Pons (tissue), 1 donor: ENCODE measurements around the gene SLC8A1.
A peak's percentile ranks its signal among the peaks of the same experiment; 100 is the strongest.

Source experiments
- DNase-seq: peaks from one replicate; pipeline ENCODE4 v3.0.0-alpha.2; 2016; ENCODE audit warnings: low spot score

Gene SLC8A1

DNA sequence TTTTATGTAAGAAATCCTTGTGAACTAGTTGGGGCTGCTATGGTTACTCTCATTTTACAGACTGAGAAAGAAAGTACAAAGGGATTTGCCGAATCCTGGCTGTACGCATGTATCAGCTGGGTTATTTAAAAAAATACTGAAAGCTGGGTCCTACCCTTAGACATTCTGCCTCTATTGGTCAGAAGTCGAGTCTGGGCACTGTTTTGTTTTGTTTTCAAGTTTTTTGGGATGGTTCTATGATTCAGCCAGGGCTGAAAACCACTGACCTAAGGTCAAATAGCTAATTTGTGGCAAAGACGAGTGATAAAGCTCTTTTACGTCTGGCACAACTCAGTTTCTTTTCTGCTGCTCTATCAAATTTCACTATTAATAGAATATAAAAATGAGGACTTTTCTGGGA is 5.9 kb upstream of the SLC8A1 start:
- no peak for DNase-seq

DNA sequence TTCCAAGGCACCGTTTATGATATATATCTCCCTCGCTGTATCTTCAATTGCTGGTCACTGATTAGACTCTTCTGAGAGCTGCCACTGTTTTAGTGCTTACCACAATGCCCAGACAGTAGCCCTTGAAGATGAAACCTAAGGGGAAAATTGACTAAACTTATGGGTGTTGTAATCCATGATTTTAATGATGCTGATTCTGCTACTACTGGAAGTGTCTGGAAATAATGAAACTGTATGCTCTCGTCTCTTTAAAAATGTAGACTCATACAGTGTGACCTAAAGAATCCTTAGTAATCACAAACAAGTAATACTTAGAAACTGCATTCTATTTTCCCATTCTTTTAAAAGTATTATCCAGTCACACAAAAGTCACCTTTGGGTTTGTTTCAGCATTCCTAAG is 5.5 kb upstream of the SLC8A1 start:
- DNase-seq, result no peak

DNA sequence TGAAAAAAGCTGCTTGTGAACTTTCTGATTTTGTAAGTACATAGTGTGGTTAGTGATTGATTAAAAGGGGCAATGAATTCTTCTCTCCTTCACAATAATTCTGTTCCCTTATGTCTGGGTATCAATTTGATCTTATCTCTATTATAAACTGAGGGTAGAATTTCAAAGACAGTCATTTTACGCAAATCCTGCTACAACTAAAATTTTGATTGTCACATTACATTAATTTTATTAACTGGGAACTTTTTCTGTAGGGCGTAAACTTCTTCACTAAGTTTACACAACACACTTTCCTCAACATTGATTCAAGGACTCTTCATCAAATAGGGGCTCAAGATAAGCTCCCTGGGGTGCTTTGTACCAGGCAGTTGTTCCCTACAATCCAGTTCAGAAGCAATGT is 5.0 kb upstream of the SLC8A1 start:
- no peak for DNase-seq

DNA sequence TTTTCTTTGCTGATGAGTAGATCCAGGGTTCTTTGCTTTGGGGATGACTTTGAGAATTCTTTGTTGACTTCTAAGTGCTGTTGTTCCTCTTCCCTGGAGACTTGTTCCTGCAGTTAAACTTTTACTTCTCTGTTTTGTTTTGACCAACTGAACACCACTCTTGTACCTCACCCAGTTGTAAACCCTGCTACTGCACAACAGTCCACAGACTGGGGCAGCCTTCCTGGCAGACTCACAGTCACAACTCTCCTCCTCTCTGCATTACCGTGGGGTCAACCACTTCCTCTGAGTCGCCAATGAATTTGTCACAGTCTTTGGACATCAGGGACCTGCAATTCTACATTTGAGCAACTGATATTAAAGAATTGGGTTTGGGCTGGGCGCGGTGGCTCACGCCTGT is 3.8 kb upstream of the SLC8A1 start:
- peak; percentile 77 for DNase-seq

DNA sequence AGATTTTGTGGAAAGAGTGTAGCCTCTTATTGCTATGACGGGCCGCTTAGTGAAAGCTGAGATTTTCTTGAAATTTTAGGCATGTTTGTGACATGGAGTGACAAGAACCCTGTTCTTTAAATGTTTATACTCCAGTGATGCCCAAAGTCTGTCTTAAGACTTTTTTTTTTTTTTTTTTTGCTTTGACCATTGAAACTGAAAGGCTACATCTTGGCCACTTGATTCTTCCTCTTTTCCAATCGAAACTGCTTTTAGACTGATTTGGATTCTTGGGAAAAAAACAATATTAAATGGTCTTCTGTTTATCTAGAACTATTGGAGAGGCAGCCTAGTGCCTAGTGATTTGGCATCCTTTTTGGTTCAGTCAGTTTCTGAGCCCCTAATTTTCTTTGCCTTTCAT is 2.4 kb upstream of the SLC8A1 start:
- no peak for DNase-seq

DNA sequence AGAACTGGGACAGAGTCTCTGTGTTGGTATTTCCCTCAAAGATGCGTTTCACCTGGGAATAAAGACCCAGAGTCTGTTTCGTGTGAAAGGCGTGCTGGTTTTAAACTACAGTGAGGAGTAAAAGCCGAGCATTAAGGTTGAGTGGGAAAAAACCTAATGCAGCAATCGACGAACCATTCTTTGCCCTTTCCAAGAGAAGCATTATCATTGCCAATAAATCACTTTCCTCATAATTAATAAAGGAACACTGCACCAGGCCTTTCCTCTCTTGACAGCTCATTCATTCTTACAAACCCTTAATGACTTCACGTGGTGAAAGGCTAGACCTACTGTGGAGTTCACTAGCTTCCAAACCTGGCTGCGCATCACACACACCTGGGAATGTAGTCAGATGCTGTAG is 896 bp upstream of the SLC8A1 start:
- no peak for DNase-seq

DNA sequence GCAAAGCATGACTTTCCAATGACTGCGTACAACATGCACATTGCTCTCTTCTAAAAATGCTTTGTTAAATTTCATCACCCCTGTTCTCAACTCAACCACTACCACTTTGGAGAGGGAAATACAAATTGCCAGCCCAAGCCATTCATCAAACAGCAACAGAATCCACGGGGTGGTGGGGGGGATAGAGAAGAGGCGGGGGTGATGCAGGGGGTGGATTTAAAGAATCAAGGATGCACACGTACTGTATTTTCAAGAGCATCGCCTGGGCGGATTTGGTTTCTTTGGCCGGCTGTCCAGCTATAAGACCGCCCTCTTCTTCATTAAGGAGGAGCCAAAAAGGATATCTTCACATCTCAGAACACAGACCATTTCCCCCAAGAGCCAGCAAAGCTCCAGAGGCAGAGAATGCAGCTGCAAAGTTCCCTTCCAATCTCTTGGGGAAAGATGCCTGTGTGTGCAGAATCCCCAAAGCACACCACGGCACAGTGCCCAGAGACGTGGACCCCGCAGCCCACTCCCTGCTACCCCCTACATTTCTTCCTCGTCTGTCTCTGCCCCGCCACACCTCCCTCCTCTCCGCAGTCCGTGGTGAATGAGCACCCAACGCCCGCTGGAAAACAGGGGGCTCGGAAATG is 977 bp downstream of the SLC8A1 start:
- peak; percentile 71 for DNase-seq

DNA sequence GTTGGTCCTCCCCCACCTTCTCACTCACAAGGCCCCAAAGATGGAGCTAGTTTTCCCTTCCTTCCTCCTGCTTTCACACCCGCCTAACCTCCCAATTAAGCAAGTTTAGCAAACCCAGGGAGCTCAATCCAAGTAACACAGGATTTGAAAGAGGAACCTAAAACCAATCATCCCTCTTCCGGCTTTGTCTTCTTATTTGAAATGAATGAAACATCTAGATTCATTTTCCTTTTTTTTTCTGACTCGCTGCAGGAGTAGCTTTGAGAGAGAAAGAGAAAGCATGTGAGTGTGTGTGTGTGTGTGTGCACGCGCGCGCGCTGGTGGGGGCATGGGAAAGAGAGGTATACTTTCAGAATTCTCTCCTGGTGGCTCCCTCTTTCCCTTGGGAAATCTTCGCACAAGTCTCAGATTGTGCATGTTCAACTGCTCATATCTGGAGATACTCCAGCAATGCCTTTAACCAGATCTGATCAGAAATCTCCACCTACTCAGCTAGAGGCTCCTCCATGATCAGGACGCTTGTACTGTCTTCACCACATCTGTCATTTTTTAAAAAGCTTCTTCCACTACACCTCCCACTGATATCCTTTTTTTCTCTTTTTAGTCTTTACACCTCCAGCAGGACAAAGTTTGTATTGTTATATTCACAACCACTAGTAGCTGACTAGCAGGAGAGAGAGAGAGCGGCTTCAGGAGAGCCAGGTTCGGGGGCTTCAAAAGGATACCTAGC is 1.7 kb downstream of the SLC8A1 start:
- peak; percentile 73 for DNase-seq

DNA sequence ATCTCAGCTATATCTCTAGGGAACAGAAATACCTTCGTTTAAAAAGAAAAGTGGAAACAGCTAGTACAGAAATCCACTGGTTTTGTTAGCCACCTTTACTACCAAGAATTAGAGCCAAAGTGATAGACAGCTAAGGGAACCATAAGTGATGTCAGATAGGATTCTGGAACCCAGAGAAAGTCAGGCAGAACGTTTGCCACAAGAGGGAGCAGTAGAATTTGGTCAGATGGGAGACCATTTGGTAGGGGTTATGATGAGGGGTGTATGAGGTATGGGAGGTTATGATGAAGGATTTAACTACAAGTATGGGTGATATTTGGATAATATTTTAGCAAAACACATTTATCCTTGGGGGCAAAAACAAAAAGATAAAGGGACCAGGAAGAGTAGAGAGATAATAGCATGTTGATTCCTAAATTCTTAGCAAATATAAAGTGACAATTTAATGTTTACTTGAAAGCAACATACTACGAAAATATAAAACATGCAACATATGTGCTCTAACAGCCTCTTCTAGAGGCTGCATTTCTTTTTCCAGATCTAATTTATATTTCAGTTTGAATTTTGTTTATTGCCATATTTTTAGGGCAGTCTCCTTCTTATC is 3.3 kb downstream of the SLC8A1 start:
- DNase-seq, result peak; percentile 59

DNA sequence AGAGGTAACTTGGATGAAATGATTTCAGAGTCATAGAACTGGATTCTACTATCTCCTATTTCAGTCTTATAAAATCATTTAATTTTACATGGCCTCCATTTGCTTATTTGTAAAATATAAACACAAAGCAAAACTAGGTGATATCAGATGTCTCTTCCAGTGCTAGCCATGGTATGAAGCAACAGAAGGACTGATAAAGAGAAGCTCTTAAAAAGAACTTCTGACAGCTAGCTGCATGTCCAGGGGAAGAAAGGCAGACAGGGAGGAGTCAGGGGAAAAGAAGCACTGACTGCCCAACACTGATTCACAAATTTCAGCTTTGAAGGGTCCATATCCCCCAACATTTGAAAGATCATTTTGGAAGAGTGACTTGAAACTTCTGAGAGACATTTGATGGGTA is 6.4 kb downstream of the SLC8A1 start:
- DNase-seq, result no peak

DNA sequence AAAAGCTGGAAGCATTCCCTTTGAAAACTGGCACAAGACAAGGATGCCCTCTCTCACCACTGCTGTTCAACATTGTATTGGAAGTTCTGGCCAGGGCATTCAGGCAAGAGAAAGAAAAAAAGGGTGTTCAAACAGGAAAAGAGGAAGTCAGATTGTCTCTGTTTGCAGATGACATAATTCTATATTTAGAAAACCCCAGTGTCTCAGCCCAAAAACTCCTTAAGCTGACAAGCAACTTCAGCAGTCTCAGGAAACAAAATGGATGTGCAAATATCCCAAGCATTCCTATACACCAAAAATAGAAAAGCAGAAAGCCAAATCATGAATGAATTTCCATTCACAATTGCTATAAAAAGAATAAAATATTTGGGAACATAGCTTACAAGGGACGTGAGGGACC is 11.1 kb downstream of the SLC8A1 start:
- DNase-seq, result peak; percentile 68

DNA sequence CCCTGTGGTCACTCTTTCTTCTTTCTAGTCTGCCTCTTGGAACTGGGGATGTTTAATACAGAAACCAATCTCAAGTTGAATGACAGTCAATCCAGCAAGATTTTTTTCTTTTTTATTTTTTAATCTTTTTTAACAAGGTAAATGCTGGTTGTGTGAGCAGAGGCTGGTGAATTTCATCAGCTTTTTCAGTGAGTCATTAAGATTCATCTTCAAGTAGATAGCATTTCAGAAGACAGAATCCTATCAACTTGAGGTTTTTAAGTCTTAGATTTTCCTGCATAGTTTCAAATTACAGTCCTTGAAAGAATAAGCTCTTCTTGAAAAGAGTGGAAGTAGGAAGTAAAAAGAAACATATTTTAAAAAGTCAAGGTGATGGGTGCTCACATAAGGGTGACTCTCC is 12.4 kb downstream of the SLC8A1 start:
- DNase-seq, result no peak

DNA sequence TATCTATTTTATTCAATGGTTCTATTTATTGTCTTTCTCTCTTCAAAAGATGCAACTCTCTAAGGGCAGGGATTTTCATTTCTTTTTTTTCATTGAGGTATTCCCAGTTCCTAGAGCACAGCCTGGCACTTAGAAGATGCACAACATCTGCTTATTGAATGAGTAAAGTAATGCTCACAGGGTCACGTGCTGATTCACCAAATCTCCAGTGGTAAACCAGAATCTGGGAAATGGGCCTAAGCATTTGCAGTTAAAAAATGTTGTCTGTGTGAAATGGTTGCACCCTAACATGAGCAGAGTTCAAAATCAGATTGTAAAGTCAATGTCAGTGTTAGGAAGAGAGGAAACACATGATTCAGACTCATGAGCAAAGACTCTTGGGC is 15.8 kb downstream of the SLC8A1 start:
- DNase-seq, result no peak

DNA sequence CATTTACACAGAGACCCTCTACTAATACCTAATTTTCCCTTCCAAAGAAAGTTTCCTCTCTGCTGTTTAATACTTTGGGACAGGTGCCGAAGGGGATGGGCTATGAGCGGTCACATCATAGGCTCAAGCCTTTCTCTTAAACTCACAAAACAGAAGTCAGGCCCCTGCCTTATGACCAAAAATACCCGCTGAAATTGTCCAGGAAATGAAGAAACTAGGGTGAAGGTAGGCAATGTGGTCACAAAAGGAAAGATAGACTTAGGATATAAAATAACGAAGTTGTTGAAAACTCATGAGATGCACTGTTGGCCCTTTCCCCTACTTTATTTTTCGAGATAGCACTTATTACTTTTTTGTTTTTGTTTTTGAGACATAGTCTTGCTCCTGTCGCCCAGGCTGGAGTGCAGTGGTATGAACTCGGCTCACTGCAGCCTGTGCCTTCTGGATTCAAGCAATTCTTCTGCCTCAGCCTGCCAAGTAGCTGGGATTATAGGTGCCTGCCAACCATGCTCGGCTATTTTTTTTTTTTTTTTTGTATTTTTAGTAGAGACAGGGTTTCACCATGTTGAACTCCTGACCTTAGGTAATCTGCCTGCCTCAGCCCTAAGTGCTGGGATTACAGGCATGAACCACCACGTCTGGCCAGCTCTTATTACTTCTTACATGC is 16.3 kb downstream of the SLC8A1 start:
- peak; percentile 49 for DNase-seq

DNA sequence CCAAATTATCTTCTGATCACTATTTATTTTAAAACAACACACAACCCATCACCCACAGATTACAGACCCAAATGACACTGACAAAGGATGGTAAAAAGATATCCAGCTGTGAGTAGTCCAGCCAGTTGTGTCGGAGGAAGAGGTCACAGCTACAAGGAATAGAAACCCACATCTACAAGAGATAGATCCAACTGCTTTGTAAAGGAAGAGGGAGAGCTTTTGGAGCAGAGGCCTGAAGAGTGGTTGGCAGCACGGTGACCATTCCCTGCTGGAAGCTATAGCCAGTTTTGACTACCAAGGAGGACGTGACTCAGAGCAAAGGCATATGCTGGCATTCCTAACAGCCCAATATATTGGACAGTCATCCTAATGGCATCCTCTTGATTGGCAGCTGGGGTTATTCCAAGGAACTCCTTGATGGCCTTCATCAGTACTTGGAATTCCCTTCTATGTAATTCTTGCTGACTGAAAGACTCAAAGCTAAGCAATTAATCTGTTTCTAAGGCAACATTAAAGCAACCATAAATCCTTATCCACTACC is 17.1 kb downstream of the SLC8A1 start:
- no peak for DNase-seq

DNA sequence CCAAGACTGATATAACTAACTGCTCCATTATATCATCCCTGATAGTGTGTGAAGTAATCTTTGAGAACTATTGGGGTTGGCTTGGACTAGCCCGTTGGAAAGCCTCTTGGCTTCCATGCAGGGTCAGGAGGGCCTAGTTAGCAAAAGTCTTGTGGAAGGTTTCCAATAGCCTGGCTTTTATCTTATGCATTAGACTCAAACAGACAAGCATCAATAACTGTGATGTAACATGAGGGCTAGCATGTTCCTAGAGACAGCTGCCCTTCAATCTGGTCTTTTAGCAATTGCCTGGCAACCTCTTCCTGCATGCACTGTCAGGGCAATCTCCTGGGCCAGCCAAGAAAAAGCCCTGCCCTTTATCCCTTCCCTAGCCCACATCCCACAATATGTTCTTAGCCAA is 18.2 kb downstream of the SLC8A1 start:
- no peak for DNase-seq

DNA sequence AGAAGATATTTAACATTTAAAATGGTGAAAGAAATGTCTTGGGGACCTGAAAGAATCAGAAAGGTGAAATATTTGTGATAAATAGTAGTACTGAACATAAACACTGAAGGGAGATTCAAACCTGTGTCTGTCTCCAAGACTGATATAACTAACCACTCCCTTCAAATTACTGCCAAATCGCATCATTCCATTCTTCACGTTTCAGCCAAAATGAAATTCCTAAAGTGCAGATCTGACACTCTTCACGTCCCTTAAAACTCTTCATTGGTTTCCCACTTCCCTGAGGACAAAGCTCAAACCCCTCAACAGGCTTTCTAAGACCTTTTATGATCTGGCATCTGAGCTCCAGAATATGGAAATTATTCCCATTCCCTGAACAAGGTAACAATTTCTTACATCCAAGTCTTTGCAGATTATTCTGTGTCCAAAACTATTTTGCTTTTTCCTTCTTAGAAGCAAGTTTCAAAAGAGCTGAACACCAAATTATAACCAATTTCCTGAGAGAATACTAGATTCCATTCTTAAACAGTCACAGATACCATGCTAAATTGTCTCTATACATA is 18.9 kb downstream of the SLC8A1 start:
- DNase-seq, result no peak

DNA sequence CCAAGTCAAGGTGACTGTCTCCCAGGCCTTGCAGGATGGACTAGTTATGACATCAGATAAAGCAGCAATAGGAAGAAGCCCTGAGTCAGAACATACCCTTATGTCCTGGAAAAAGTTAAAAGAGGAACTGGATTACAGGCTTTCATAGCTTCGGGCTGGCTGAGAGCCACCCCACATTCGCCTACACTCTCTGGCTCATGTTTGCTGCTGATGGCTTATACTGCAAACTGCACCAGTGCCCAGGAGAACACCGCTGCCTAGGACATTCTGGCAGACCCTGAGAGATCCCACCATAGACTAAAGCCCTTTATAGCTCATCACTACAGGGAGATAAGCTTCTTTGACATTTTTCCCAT is 20.3 kb downstream of the SLC8A1 start:
- DNase-seq, result peak; percentile 79

DNA sequence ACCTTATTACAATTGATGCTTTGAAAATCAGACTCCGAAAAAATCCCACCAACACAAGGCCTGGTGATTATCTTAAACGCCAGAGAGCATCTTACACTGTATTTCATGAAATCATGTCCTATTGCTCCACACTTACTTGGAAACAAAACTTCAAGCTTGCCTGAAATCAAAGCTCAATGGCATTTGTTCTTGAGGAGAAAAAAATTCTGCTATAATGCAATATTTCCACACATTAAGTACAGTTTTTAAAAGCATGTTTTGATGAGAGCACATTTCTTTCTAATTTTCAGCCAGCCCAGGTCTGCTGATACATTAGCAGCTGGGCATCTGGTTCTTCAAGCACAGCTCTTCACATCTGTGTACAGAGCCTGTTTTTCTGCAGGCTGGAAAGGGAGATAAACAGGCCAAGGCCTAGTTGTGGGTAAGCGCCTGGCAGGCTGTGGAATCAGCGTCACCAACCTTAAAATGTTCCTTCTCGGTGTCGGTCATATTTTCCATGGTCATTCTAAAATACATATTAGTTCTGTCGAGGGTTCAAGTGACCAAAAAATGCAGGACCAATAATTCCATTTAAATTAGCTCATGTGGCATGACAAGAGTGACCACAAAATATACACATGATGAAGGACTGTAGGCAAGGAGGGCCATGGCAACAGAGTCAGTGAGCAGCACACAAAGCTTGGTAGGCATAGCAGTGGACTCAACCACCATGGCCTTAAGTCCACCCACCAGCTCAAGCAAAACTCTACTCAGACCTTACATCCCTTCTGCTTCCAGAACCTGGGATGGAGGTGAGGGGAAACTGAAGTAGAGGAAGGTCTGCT is 20.9 kb downstream of the SLC8A1 start:
- DNase-seq, result no peak

DNA sequence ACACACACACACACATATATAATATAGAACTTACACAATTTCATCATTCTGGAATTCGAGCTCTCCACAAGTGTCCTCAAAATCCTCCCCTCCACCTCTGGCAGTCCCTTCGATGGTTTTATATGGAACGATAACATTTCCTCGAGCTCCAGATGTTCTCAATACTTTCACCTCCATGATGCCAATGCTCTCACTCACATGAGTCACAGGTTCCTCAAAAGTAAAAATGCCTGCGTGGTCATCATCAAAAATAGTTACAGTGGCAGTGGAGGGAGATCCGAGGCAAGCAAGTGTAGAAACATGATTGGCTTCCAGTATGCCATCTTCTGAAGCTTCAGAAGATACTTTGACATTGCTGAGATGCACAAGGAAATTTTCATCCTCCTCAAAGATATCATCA is 23.5 kb downstream of the SLC8A1 start:
- DNase-seq, result no peak

DNA sequence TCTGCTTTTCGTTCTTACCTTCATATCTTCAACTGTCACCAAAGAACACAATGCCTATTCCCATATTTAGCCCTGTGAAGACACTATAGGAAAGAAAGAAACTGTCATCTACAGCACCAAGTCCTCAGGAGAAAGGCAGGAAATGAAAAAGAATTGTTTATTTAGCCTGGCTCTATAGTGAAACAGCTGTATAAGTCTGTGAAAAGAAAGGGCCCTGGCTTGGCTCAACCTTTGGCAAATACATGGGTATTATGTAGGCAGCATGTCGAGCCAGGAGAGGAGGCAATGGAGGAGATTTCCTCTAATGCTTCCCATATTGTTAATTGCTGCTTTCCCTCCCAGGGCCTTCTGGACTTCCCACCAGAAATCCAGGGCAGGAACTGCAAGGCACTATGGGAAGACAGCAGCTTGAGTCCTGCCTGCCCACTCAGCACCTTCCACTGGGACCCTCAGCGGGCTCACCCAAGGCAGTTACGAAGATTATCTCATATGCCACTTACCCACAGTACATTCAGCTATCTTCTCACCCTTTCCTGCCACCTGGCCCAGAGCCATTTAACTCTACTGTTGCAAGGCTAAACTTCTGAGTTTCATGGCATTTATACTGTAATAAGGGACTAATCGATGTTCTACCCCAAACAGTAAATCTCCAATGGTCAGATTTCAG is 30.1 kb downstream of the SLC8A1 start:
- DNase-seq, result no peak
